NCI-H2107 (cell line): ENCODE results near the gene HPRT1.

Experiments
- DNase-seq: peaks from one replicate; lab custom pipeline; 2025; lab: John Stamatoyannopoulos, UW

HPRT1 gene

DNA sequence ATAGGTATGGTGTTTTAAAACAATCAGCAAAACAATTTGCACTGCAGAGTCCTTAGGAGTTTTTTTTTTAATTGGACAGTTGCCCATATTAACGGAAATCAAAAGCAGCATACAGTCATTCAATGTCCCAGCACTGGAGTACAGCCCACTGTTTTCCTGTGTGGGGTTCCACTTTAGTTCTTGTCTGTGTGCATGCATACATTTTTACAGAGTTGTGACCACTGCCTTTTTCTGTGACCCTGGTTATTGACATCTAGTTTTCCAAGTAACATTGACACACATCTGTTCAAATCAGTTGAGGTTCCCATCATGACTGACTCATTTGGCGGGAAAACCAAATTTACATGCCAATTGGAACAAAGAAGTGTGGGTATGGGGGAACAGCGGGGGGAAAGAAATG is 83.3 kb downstream of the HPRT1 start:
- no peak for DNase-seq

DNA sequence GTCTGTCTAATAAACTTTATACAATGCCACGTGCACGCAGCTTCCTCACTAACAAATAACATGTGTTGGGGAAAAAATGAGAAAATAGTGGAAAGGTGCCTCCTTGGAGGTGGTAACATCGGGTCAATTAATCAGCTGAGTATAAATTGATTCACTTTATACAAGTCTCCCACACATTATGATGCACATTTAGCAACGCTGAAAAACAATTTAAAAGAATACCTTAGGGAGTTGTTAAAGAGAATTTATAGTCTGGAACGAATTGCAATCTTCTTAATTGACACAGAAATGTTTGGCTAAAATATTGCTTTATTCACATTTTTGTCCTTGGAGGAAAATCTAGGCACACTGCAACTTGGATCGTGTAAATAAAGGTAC is 84.2 kb downstream of the HPRT1 start:
- DNase-seq = no peak

DNA sequence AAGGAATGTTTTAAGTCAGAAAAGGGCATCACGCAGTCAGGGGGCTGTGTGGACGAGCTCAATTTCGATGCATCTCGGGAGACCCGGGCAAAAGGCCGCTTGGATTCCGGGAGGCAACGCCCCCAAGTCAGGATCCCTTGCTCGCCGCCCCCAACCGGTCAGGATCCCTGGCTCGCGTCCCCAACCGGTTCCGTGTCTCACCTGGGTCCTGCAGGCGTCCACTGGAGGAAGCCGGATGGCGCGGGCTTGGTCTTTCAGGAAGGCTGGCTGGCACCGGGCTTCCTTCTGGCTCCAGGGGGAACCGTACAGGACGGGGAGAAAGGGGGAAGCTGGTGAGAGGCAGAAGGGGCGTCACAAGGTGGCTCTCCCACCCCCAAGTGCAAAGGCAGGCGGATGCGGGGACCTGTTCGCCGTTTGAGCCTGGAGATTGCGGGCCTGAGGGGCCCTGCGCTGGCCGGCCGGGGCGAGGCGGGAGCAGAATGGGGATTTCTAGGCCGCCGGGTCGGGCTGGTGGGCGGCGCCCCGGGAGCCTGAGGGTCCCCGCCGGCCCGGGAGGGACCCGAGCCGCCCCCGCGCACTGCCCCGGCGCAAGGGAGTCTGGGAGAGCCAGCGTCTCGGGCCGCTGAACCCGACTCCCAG is 84.7 kb downstream of the HPRT1 start:
- no peak for DNase-seq

DNA sequence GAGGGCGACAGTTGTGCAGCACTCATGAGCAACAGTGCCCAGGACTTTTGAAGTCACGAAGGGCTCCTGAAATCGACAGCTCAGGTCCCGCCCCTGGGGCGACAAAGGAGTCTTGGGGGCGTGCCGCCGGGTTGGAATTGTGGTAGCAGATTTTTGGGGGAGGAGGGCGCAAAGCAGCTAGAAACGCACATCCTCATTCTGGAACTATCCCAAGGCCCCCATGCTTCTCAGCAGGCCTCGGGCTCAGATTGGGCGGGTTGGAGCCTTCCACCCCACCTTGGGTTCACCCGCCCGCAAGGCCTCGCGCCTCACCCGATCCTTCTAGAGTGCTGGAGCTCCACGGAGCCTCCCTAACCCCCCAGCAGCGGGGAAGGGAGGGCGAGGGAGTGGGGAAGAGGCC is 85.5 kb downstream of the HPRT1 start:
- no peak for DNase-seq

DNA sequence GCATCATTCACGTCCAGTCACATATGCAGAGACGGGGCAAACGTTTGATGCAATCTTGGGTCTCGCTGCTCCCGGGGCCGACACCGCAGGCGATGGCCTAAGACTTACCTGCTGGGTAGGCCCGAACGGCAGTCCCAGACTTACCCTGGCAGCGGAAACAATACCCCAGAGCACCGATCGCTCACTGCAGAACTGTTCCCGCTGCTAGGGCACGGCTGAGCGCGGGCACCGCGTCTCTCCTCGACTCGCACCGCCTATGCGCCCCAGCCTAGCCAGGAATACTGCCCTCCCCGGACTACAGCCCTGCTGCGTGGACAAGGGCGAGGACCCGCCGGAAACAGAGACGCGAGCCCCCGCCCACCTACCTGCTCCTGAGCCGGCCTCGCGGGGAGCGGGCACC is 86.2 kb downstream of the HPRT1 start:
- DNase-seq = no peak

DNA sequence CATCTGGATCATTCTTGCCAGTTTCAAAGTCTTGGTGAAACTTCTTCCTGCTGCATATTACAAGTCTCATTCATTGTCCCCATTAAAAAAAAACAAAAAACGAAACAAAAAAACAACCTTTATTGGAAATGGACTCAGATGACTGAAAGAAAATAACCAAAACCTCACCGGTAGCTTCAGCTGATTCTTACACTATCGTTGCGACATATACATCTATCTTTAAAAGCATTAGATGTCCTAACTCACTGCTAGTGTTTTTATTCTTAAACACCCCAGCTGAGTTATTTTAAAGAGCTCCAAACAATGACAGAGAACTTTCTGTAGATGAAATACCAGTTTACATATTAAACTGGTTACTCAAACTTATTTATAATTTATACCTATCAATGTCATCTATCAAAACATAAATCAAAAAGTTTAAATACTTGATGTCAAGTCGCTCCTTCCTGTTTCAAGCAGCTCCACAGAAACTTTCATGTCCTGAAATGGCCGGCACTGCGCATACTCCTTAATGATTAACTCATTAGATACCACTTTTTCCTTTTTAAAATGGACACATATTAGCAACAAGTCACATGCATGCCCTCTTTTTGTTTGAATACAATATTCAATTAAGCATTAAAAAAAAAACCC is 87.2 kb downstream of the HPRT1 start:
- DNase-seq = no peak

DNA sequence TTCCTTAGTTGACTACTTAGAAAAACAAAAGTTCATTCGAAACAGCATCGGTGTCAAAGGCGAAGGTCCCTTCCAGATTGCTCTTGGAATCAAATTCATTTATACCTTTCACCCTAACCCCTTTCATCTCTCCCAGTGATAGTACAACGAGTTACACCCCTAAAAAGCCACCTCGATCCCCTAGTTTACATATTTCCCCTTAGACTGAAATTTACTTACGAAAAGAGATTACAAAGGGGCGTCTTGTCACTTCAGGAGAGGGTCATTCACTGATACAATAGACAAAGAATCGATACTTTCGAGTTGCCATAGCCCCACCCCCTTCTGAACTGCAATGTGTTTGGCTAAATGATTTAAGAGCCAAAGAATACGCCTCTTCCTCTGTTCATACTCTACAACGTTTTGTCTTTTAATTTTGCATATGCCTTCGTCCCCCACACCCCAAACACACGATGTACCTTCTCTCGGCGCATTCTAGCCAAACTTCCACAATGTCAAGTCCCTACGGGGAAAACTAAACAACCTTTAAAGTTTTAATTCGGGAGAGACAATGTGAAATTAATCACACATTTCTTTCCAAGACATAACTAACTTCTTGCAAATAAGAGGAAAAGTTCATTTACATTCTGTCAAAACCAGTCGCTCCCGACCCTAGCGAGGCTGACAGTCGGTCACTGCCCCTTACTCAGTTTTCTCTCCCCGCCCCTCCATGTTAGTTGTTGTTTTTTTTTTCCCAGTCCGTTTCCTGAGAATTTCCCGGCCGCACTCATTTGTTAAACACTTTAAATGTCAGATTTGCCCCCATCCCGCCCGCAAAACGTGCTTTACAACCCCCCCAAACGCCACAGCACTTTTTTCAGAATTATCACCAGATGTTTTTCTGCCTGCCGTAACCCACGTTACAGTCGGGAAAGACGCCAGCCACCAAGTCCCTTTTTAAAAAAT is 88.6 kb downstream of the HPRT1 start:
- DNase-seq = no peak
